Stimulated activated CD8-positive, alpha-beta memory T cell treated with anti-CD3 and anti-CD28 coated beads, Interleukin-15, amount 100 ng/mL, for 1 hour (primary cell): ENCODE results near the gene TRANK1.

Experiments
- DNase-seq: peaks from one replicate; pipeline ENCODE4 v3.0.0-alpha.2; 2020; ENCODE audit warnings: low read depth

TRANK1 gene

DNA sequence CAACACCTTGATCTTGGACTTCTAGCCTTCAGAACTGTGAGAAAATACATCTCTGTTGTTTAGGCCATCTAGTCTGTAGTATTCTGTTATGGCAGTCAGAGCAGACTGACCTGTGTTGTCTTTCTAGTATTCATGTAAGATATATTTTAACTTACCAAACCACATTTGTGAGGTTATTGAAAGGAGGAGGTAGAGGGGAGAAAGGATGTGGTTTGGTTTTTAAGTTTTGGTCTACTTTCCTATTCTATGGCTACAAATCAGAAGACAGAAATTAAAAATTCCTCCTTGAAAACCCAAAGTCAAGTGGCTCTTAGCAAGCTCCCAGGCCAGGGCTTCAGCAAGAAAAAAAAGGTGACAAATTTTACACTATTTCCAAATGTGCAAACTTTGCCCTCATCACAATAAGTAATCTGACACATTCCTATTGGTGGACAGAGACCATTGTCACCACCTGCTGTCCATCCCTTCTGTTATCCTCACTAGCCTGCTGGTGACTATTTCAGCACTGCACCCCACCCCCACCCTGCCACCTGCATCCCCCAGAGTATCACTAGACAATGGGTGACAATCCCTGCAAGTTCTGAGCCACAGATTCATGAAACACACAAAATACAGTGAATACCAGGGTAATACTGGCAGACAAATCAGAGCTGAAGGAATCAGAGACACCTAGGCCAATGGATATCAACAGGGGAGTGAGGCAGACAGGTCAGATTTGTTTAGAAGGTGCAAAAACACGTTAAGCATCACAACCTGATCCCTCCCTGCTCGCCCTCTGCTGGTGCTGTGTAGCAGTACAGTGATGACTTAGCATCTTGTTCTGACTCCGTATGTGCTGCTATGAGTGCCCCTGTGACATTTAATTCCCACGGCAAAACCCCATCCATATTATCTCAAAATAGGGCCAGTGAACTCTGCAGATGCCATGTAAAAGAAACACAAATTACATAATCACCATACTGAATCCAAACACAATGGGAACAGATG is 101.5 kb downstream of the TRANK1 start:
- peak; percentile 5 for DNase-seq

DNA sequence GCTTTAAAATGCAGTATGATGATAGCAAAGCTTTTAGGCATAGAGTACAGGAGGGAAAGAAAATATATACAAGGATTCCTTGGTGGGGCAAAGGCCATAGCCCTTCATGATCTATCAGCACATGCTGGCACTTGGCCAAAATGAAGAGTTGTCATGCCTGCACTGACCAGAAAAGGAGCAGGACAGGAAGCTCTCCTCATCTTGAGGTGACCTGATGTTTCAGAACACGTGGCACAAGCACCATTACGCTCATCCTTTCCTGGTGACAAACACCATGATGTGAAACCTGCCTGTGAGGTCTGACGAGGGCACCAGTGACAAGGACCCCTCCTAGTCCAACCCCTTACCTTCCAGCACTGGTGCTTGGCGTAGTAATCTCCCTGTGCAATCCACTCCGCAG is 102.6 kb downstream of the TRANK1 start:
- DNase-seq, result no peak

DNA sequence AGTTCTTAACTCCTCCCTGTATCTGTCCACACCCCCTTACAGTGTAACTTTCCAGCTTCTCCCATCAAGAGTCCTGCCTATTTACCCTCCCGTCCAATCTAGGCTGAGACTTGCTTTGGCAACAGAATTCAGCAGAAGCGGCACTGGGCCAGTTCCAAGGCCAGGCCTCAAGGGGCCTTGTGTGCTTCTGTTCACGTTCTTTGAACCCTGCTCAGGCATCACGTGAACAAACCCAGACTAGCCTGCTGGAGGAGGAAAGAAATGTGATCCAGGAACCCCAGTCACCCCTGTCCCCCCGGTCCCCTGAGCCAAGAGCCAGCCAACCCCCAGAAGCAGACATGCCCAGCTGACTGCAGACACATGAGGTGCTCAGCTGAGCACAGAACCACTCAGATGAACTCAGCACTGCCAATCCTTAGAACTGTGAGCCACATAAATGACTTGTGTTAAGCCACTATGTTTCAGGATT is 104.4 kb downstream of the TRANK1 start:
- no peak for DNase-seq

DNA sequence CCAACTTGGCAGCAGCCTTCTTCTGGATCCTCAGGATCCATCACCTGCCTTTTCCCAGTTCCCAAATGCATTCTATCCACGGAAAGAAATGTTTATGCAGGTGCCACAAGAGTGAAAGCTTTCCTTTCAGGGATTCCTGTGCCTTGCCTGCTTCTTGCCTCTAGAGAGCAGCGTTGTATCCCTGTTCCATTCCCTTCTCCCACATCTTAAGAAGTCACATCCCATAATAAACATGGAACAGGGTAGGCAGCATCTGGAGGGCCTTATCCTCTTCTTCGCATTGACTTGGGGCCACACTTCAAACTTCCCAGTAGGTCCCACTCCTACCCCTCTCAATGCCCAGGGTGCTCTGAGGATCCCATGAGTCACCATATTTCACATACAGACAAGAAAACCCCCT is 107.8 kb downstream of the TRANK1 start:
- no peak for DNase-seq

DNA sequence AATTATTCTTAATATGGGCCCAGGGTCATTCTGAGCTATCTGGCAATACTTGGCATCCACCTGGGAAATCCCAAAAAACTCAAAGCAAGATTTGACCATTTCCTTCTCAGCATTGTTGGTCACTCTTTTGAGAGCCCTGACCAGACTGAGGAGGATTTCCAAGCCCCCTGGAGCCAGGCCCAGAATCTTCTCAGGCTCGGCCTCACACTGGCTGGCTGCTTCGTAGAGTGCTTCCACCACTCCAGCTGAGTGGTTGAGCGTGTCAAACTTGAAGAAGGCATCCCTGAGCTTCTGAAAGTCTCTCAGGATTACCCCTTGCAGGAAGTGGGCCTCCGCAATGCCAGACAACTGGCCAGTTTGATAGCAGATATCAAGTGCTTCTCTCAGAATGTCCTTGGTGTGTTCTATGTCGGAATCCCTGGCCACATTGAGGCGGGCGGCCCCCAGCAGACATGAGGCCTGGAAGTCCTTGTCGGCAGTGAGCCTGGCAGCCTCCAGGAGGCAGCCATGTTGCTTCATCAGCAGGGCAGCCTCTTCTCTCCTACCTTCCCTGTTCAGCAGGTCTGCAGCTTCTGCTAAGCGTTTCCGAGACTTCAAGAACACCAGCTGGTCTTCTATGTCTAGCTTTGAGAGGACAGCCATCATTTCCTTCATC is 111.6 kb downstream of the TRANK1 start:
- no peak for DNase-seq

DNA sequence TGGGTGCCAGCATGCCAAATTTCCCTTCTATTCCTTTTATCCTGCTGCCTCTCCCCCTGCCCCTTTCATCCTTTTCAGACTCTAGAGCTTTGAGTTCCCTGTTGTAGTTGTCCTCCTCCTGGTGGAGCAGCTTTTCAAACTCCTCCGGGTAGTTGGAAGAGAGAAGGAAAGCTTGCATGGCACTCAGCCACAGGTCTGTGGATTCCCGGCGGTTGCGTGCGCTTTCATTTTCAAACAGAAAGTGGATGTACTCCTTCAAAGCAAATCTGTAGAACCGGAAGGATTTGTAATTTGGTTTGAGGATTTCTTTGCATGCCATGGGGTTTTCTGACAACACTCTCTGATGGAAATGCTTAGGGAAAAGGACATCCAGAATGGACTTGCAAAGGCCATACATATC is 112.4 kb downstream of the TRANK1 start:
- no peak for DNase-seq

DNA sequence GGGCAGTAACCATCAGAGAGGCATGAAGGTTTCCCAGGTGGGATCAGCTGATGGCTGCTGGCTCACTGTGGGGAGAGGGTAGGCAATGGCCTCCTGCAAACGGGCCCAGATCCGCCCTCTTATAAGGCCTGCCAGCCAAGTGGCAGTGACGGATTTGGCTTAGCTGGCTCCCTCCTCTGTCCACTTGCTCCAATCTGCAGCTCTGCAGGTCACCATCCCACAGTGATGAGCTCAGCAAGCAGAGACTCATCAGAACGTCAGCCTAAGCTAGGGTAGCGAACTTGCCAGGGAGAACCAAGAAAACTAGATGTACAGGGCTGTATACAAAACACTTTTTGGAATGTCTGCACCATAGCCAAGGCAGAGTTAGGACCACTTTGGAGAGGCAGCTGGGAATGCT is 117.7 kb downstream of the TRANK1 start:
- DNase-seq, result no peak

DNA sequence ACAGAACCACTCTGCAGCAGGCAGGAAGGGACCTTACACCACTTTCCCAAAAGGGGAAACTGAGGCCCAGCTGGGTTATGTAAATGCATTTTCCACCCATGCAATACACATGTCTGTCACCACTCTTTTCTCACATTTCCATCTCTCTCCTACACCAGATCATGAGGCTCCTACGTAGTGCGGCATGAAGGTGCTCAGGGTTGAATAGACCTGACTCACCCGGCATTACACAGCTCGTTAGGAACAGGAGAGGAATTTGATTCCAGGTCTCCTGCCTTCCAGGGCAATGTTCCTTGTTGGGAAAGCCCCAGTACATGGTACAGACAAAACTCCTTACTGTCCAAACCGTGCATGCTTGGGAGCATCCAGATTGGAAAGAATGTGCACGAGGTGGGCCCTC is 118.6 kb downstream of the TRANK1 start:
- no peak for DNase-seq

DNA sequence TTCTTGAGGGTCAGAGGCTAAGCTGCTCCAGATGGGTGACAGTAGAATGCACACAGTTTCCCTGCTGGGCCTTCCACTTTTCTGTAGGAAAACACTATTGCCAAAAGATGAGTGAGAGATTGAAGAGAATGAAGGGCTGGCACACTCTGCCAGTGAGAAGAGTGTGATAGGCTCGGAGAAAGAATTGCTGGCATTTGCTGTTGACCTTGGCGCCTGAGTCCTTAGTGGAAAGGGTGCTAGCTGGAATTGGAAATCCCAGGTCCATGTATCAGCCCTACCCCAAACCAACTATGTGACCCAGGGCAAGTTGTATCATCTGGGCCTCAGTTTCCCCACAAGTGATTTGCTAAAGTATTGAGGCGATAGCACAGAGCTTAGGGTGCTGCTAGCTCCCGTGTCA is 120.4 kb downstream of the TRANK1 start:
- no peak for DNase-seq

DNA sequence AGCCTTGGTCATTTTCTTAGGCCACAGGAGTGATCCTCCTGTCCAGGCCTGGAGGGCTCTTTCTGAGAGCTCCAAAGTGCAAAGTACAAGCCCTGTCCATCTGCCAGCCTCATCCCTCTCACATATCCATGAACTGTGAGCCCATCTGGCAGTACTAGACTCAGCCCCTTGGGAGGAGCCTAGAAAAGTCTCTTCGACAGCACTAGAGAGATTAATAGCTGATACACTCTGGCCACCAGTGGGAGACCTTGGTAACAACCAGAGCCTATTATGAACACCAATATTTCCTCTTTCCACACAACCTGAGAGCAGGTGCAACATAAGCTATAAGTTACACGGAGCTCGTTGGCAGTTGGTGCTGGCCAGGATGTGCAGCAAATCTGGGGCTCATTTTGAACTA is 121.0 kb downstream of the TRANK1 start:
- DNase-seq, result no peak

DNA sequence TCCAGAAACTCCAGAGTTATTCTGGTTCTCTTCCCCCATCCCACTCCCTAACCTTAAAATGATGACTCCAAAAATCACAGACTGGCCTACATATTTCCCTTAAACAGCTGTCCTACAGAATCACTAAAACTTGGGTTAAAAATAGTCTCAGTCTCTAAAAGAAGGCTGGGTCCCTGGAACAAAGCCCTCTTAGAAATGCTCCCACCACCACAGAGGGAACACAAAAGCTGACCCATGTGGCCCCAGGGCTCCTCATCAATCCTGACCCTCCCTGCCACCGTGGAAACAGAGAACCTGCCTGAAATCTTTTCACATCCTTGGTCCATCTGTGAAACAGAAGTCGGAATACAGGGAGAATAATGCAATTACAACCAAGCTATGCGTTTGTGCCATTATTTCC is 124.8 kb downstream of the TRANK1 start:
- no peak for DNase-seq

DNA sequence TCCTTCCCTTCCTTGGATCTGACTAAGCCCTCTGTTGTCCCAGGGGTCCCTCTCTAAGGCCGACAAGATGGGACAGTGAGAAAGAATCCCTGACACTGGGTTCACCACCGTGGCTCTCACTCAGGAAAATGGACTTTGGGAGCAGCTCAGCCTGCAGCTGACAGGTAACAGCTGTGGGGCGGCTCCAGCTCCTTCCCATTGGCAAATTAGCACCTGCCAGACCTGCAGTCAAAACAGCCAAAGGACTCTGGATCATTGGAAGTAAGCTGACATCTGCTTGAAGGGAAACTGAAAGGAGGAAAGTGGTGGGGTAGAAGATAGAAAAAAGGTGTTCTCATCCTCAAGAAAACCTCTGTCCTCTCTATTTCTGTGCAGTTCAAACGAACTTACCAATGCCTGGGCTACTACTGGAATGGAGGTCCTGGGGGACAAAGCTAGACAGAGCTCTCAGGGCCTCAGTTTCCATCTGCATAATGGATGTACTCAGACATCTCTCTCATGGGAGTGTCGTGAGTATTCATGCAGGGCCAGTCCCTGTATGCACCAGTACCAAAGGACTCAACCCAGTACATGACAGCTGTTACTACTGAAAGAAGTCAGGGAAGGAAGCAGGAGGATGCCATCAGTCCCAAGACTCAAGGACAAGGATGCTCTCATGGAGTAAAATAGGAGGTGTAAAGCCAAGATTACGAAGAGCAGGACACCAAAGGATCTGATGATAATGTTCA is 126.9 kb downstream of the TRANK1 start:
- no peak for DNase-seq

DNA sequence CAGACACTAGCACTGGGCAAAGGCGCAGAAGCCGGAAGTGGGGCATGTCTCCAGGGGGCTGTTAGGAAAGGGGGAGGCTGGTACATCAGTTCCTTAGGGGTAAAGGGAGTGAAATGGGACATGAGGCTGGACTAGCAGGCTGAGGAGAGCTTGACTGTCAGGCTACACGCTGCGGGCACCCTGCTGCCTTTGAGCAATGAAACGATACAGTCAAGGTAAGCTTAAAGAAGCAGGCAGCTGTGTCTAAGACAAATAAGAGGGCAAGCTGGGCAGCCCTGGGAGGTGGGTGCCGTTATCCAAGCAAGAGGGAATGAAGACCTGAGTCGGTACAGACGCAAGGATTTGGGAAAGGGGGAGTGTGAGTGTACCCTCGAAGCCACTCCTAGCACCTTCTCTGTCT is 129.5 kb downstream of the TRANK1 start:
- DNase-seq, result no peak

DNA sequence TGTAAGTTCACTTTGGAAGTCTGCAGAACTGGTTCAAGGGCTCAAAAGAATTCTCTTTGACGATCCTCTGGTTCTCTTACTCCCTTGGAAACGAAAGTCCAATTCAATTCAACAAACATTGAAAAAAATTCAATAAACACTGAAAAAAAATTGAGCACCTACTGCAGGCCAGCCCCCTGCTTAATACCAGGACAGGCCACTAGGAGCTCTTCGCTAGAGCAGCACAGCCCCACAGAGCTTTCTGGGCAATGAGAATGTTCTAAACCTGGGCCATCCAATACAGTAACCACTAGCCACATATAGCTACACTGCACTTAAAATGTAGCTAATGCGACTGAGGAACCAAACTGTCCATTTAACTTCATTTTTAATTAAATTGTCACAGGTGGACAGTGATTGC is 130.1 kb downstream of the TRANK1 start:
- DNase-seq, result no peak

DNA sequence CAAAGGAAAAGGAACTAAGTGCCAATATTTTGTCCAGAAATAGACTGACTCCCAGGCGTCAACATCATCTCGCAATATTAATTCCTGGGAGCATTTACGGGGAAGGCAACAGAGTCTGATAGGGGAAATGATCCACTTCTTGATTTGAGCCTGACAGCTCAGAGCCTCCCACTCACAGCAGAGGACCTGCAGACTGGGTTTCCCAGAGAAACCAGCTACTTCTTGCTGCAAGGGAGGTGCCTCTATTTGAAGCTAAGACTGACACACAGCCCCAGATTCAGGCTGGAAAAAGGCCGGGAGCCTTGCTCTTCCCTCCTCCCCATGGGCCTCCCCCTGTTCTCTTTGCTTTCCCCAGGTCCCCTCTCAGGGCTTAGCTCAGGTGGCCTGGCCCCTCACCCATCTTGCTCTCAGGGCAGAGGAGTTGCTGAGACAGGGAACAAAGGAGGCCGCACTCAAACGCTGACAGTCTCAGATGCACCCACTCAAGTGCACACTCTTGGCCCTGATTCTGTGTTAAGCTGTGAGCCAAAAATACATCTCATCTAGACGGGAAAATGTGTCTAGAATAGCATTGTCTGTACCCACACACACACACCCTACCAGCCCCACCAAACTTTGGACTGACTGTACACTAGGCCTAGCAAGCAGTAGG is 130.7 kb downstream of the TRANK1 start:
- DNase-seq, result no peak

DNA sequence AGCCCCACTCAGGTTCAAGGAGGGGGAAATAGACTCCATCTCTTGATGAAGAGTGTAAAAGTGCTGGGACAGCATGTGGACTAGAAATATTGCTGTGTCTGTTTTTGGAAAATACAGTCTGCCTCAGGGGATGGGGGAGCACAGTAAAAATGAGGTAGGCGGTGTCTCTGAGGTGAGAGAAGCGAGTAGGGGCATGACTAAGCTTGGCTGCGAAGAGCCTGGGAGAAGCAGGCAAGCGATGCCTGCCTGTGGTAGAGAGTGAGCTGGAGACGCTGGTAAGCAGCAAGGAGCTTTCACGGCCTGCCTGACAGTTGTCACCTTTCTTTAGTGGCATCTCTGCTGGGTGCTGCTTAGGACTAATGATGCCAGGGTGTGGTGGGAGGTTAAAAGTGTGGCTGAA is 131.5 kb downstream of the TRANK1 start:
- DNase-seq, result no peak

DNA sequence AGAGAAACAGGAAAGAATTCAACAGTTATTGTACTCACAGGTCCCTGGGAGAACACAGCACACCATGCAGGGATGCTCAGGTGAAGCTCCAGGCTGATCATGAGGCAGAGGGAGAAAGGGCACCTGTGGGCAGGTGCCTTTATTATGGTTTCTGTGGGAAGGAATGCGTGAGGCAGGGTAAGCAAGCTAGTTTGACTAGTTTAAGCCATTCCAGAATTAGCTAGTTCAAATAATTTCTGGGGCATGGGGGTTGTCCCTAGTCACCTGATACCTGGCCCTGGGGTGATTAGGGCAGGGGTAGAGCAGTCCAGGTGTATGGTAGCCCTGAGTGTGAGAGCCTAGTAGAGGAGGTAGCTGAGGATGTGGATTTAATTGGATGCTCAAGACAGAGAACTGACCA is 132.6 kb downstream of the TRANK1 start:
- no peak for DNase-seq

DNA sequence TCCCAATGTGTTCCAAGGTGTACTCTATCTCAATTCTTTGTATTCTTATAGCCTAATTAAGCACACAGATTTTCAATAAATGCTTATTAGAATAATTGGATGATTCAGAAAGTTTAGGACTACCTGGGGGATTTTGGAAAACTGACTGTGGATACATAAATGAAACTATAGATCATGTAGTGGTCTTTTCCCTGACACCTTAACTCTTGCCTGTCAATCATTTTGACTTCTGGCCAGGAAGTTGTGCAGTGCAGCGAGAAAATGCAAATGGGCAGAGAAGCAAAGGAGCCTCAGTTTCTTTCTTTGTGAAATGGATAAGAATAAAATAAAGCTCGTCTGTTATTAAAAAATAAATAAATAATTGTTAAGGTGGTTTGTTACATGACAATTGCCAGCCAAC is 133.1 kb downstream of the TRANK1 start:
- DNase-seq, result no peak

DNA sequence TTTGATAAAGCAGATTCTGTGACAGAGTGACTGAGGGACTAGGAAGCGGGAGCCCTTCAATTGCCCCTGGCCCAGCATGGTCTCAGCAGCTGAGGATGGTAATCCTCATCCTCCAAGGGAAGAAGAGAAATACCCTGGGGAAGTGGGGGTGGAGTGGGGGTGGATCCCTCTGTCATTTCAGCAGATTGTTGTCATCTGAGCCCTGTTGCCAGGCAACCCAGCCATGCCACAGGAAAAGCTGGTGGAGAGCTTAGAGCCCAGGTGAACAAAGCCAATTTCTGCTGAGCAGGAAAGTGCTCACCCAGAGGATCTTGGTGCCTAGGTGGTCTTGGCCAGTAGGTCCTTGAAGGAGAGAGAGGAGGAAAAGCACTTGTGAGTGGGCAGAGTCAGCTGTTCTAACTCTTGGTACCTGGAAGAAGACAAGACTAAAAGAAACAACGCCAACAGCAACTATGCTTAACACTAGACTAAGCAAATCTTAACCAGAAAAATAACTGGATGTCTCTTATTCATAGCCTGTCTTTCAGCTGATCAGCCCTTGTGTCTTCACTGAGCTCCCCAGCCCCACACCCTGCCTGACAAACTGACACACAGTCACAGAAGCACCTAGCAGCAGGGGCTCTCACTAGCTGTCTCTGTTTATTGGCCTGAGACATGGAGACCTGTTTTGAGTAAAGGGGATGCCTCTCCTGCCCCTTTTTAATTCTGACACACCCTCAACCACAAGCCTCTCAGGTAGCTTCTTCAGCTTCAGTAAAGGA is 140.4 kb downstream of the TRANK1 start:
- no peak for DNase-seq

DNA sequence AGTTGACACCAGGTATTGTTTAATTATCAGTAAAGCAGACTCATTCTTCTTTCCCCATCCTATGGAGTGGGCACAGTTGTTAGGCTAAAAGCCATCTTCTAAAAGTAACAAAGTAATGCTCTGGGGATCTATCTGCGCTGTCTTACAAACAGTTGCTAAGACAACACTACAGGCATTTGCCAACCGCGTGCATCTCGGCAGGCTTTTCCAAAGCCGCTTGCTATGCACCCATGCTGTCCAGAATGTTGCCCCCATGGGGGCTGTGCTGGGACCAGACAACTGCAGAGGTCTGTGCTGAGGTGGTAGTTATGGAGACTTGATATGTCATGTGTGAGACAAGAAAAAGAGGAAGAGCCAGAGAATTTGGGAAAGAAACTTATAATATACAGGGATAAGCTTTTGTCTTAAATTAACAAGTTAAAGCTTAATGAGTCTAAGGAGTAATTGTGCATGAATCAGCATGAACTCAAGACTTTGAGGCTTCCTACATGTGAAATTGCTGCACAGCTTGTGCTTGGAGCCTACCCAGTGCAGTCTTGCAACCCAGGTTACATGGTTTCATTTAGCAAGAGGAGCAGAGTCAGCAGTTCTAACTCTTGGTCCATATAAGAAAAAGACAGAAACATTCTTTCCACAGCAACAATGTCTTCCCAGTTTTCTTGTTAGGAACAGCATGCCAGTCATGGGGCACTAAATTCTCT is 141.6 kb downstream of the TRANK1 start:
- DNase-seq, result no peak
